LHCN-M2 (cell line): ENCODE data around the gene KANK2. TPM values are rescaled to one million over a fixed set of nuclear protein-coding genes. Genes with fewer than 3 reads are reported as not detected.
"Not testable (repeated sequence)": the region's sequence is repeated elsewhere in the genome, so short reads cannot be mapped to it uniquely, and the experiment has no call there.

Experiments used
- DNase-seq: peaks from one replicate; pipeline ENCODE4 v3.0.0-alpha.2; 2012; ENCODE audit warnings: low read depth
- total RNA-seq: library from RNA; depleted of rRNA; stranded (reverse); fragments of >200 nt; gene quantifications from 2 replicates; pipeline ENCODE4 v1.2.3, GENCODE V29; 2014

The KANK2 gene
- total RNA-seq, 1 experiment from 2014 or later = 345 TPM

DNA sequence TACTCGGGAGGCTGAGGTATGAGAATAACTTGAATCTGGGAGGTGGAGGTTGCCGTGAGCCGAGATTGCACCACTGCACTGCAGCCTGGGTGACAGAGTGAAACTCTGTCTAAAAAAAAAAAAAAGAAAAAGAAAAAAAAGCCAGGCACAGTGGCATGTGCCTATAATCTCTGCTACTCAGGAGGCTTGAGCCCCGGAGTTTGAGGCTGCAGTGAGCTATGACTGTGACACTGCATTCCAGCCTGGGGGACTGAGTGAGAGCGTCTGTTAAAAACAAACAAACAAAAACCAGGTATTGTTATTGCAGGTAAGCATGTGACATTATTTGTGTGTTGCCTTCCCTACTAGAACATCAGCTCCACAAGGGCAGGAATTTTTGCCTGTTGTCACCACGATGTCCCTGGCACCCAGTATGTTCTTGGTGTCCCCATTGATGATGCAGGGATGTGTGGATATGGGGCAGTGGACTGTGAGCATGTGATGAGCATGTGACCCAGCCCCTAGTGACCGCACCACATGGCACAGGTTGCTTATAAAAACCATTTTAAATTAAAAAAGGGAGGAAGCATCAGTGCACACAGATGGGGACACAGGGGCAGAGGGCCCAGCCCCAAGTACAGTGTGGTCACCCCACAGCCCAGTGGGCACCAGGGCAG is 1.6 kb upstream of the KANK2 start:
- DNase-seq = no peak

DNA sequence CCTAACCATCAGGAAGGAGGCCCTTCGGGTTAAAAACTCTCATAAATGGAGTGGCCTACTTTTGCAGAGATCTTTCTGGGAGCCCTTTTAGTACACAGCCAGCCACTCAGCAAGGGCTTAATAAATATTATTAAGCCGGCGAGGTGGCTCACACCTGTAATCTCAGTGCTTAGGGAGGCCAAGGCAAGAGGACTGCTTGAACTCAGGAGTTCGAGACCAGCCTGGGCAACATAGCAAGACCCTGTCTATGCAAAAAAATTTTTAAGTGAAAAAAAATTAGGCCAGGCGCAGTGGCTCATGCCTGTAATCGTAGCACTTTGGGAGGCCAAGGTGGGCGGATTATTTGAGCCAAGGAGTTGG is 810 bp upstream of the KANK2 start:
- DNase-seq = no peak

DNA sequence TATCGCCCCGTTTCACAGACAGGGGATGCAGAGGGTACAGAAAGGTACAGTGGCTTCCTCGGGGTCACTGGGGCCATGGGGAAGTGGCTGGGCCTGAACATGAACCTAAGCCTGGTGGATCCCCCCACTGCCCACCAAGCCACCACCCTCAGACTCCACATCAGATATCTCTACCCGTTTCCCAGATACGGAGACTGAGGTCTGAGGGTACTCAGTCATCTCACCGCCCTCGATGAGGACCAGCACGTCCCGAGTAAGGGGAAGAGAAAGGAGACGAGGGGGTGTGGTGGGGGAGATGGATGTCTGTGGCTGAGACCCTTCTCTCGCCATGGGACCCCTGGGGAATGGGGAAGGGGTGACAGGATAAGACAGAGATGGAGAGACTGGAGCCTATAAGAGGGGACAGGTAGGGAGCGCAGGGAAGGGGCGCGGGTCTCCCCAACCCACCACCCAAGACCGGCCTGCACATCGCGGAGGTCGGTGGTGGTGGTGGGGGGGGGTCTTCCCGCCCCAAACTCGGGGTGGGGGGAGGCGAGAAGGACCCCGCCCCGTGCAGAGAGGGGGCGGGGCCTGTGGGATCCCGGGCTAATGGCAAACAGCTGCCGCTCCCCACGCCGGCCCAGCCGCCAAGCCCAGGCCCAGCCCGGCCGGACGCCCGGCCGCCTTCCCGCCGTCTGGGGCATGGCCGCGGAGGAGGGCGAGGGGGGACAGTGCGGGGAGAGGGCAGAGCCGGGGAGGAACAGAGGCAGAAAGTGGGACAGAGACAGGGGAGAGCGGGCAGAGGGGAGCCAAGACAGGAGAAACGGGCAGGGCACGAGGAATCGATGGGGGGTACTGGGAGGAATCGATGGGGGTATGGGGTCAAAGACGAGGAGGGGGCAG is 698 bp downstream of the KANK2 start:
- DNase-seq = peak; percentile 50

DNA sequence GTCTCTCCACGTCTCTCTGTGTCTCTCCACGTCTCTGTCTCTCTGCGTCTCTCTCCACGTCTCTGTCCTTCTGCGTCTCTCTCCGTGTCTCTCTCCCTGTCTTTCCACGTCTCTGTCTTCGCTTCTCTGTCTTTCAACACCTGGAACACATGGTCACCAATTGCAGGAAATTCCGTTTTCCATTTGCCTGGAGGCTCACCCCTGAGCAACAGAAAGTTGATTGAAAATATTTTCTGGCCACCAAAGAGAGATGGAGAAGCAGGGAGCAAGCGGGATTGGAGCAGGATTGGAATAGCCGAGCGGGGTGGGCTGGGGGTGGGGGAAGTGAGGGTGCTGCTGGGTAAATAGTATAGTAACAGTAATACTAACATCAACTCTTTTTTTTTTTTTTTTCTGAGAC is 1.7 kb downstream of the KANK2 start:
- DNase-seq = no peak

DNA sequence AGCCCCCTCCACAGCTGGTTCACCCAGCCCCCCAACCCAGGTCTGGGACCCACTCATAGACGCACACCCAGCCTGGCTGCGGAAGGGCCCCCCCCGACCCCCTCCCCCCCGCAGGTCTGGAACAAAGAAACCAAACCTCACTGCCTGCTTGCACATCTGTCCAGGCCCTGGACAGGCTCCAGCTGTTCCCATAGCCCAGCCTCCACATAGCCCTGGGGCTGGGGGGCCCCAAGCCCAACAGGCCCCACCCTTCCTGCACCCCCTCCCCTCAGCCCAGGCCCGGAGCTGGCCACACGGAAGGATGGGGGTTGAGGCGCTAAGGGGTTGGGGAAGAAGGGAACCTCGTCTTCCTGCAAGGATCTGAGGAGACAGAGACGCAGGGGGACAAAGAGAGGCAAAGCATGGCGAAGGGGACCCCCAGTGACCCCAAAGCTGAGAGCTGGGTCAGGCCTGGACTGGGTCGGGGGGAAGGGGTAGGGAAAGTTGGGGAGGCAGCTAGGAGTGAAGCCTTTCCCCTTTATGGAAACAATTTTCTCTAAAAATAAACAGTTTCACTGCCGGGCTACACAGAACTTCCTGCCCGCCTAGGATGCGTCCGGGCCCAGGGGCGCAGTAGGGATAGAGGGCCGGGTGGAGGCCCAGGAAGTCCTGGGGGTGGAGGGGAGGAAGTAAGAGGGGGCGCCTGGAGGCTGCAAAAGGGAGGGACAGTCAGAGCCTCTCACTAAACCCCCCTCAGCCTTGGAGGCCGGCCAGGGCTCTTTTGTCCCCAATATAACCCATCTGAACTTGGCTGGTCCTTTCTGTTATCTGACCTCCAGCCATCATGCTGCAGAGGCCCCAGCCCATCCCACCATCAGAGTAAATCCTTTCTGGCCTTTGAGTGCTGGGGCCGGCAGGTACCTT is 2.4 kb downstream of the KANK2 start:
- peak; percentile 40 for DNase-seq

DNA sequence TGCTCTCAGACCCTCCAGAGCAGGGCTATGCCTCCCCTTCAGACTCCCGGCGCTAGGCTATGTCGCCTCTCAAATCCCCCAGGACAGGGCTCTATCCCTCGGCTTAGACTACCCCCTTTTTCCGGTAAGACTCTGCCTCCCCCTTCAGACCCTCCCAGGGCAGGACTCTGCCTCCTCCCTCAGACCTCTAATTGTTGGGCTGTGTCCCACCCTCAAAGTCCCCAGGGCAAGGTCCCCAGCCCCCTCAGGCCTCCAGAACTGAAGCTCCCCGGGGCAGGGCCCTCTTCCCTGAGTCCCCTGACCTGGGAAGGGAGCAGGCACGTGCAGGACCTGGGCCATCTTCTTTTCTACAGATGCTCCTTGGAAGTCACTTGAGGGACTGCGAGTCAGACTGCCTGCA is 3.2 kb downstream of the KANK2 start:
- DNase-seq = no peak

DNA sequence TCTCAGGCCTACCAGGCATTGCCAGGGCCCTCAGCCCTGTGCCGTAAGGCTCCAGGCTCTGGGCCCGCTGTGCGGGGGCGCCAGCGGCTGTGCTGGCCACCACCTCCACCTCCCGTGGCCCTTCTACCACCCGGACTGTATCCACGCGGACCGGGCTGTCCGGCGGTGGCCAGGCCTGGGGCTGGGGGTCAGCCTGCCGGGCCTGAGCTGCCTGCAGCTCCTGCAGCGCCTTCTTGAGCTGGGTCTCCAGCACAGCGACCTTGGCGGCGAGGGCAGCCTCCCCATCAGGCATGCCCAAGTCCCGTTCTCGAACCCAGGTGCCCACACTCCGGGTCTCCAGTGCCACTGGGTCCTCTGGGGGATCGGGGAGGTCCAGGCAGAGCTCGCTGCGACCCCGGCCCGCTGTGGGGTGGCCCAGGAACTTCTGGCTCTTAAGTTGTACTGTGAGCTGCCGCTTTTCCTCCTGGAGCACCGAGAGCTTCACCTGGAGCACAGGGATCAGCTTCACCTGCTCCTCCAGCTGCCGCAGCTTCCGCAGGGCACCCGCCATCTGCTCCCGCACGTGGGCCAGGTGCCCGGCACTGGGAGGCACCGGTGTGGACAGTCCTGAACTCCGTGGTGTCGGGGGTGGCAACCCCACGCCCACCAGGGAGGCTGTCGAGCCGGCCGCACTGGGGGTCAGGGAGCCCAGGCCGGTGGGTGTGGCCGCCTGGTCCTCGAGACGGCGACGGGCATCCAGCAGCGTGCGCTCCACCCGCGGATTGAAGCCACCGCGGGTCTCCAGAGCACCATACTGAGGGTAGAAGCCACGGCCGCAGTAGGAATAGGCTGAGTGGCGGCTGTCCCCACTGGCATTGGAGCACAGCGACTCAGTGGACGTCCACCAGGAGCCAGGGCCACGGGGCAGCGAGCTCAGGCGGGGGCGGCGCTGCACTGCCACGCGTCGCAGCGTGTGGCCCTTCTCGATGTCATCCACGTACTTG is 4.1 kb downstream of the KANK2 start:
- no peak for DNase-seq

DNA sequence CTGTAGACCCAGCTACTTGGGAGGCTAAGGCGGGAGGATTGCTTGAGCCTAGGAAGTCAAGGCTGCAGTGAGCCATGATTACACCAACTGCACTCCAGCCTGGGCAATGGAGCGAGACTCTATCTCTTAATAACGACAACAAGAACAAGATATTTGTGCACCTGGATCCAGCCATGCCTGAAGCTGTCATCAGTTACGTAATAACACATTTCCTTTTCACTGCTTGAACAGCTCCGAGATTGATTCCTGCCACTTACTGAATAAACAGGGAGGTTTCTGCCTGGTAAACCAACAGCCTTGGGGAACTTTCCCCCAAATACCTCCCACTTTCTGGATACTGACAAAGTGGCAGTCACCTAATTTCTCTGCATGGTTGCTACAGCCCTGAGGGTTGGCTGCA is 5.4 kb downstream of the KANK2 start:
- no peak for DNase-seq

DNA sequence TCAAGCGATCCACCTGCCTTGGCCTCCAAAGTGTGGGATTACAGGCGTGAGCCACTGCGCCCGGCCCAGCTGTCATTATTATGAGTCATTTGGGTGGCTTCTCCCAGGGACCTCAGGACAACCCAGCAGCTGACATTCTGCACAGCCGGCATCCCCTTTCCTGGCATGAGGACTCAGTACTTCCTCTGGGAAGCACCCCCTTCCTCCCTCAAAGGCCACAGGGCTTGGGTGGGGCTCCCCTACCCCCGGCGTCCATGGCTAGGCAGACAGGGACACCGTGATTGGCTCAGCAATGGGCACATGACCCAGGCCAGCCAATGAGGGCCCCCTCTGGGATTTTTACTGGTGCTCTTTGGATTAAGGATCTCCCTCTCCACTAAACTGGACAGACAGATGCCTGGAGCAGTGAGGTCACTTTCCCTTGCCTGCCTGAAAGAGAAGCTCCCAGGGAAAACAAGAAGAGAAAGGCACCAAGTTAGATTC is 6.0 kb downstream of the KANK2 start:
- peak; percentile 100 for DNase-seq

DNA sequence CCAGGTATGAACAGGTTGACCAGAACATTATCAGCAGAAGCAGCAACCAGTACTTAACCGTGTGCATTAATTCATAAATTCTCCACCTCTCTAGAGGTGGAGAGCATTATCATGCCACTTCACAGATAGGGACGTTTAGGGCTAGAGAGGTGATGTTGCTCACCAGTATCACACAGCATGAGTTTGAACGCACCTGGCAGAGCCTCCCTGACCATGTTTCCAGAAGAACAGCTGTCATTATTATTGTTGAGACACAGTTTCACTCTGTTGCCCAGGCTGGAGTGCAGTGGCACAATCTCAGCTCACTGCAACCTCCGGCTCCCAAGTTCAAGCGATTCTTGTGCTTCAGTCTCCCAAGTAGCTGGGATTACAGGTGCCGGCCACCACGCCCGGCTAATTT is 6.8 kb downstream of the KANK2 start:
- no peak for DNase-seq

DNA sequence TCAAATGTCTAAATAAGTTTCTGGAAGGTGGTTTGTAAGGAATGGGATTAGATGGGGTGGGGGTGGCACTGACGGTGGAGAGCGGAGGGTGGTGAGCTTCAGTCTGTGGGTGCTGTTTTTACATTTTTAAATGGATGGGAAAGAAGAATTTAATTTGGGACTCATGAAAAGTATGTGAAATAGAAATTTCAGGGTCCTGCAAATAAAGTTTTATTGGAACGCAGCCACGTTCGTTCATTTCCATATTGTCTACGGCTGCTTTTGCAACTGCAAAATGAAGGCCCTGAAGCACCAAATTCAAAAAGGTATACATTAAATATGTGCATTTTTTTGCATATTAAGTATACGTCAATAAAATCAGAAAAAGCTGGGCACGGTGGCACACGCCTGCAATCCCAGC is 9.9 kb downstream of the KANK2 start:
- DNase-seq = no peak

DNA sequence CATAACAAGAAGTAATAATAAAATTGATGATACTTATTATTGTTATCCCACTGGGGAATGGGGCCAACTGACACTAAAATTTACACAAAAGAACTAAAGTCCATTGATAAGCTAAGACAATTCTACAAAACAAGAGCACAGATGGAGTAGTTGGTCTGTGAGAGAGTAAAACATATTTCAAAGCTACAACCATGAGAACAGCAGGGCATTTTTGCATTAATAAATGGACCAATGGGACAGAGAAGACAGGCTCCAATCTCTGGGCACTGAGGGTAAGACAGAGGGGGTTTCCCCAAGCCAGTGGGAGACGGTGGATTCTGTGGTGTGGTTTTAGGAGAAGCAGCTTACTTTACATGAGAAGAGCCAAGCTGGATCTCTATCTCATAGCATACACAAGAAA is 14.4 kb downstream of the KANK2 start:
- DNase-seq = no peak

DNA sequence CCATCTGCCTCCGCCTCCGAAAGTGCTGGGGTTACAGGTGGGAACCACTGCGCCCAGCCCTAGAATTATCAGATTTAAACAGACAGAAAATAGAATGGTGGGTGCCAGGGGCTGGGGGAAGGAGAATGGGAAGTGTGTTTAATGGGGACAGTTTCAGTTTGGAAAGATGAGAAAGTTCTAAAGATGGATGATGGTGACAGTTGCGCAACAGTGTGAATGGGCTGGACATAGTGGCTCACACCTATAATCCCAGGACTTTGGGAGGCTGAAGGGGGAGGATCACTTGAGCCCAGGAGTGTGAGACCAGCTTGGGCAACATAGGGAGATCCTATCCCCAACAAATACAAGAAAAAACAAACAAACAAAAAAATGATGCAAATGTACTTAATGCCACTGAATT is 15.9 kb downstream of the KANK2 start:
- no peak for DNase-seq

DNA sequence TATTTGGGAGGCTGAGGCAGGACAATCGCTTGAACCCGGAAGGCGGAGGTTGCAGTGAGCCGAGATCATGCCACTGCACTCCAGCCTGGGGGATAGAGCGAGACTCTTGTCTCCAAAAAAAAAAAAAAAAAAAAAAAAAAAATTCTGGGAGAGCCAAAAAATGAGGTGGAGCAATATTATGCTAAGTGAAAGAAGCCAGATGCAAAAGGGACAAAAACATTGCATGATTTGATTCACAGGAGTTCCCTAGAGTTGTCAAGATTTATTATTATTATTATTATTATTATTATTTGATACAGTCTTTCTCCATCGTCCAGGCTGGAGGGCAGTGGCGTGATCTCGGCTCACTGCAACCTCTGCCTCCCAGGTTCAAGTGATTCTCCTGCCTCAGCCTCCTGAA is 16.4 kb downstream of the KANK2 start:
- not testable (repeated sequence) for DNase-seq

DNA sequence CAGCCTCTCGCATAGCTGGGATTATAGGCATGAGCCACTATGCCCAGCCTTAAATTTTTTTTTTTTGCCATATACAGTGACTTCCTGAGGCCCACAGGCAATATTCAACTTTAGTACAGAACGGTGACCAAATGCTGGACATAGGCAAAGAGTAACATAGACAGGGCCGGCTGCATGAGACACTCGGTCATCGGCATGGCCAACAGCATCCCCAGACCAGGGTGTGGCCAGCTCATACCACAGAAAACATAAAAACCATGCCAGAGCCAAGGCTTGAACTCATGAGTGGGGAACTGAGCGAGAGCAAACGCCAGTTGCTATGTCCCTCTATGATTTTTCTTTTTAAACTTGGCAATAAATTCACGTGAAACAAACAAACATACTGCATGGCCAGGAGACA is 17.0 kb downstream of the KANK2 start:
- no peak for DNase-seq

DNA sequence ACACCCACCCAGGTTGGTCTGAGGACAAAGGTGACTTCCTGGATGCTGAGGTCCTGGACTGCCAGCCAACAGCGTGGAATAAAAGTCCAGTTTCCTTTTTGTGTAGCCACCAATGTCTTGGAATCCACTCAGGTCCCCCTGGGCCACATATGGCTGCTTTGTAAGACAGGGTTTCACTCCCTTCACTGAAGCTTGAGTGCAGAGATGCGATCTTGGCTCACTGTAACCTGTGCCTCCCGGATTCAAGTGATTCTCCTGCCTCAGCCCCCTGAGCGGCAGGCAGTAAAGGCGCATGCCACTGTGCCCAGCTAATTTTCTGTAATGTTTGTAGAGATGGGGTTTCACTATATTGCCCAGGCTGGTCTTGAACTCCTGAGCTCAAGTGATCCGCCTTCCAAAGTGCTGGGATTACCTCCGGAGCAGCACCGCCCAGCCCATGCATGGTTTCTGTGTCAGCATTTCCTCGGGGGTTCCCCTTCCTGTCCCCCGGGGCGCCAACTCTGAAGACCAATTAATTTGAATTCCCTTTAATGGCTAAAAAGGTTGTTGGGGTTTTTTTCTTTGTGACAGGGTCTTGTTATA is 17.5 kb downstream of the KANK2 start:
- DNase-seq = no peak

DNA sequence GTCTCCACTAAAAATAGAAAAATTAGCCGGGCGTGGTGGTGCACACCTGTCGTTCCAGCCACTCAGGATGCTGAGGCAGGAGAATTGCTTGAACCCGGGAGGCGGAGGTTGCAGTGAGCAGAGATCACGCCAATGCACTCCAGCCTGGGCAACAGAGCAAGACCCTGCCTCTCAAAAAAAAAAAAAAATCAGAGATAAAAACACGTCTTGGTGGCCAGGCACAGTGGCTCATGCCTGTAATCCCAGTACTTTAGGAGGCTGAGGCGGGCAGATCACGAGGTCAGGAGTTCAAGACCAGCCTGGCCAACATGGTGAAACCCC is 18.2 kb downstream of the KANK2 start:
- not testable (repeated sequence) for DNase-seq

DNA sequence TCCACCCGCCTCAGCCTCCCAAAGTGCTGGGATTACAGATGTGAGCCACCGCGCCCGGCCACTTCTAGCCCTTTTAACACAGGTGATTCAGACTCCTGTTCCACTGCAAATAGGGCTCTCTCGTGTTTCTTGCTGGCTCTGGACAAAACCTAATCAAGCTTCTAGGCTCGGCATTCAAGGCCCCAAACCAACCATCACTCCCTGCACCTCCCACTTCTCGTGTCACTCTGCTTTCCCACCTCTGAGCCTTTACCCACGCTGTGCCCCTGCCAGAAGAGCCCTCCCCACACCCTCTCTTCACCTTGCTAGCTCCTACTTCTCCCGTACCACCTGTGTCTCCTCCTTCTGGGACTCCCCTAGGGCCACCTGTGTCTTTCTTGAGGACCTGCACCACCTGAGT is 19.8 kb downstream of the KANK2 start:
- DNase-seq = no peak

DNA sequence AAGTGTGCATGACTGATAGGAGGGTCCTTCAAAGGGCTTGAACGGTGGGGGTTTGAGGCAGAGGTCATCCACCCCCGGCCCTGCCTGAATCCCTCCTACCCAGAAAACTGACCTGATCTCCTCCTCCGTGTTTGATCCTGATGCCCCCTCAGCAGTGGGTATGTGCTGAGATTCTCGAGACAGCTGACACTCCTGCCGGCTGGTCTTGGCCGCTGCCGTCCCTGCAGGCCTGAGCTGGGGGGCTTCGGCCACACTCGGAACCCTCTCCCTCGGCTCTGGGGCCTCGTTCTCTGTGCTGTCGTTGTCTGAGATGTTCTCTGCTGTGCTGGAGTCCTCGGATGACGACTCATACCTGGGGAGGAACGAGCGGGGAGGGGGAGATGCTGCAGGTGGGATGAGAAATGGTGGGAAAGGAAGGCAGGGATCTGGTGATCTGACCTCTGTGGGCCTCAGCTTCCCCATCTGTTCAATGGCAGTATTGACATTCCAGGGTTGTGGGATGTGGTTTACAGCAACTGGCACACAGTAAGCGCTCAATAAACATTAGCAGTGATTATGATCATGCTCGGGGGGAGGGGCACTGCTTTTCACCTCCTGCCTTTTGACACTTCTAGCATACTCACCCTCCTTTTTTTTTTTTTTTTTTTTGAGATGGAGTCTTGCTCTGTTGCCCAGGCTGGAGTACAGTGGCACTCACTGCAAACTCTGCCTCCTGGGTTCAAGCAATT is 20.7 kb downstream of the KANK2 start:
- no peak for DNase-seq

DNA sequence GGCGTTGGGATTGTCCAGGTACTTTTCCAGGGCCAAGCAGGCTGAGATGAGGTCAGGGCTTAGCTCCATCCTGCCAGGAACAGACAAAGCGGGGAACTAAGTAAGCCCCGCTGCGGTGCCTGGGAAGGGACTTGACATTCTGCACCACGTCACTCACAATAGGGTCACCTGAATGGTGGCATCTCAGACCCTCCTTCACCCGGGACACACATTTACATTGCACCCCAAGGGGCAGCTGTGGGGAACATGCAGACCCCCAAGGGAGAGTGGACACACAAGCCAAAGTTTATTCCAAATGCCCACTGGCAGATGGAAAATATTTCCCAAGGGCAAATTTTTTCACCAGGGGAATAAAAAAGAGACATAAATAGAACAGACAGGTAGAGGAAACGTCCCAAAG is 21.4 kb downstream of the KANK2 start:
- no peak for DNase-seq
